HEK293T (cell line): Measurements from ENCODE around the gene ELF2.
"Not testable (repeated sequence)": the region's sequence is repeated elsewhere in the genome, so short reads cannot be mapped to it uniquely, and the experiment has no call there.

Experiments
- CTCF ChIA-PET: fragments of 350-600 bp; formaldehyde crosslinking; extraction: SDS; loops from one replicate; lab custom pipeline; 2021; ENCODE audit warnings: antibody characterized with exemption, inconsistent platforms; lab: Yijun Ruan, JAX
- POLR2A ChIA-PET: fragments of 350-600 bp; formaldehyde crosslinking; extraction: SDS; loops from one replicate; lab custom pipeline; 2020; ENCODE audit warnings: antibody characterized with exemption, inconsistent platforms; lab: Yijun Ruan, JAX
- DNase-seq: peaks from one replicate; pipeline ENCODE4 v3.0.0; 2012; ENCODE audit warnings: mixed read lengths; ENCODE audit errors: extremely low spot score
- ARNT ChIP-seq: fragments of 450-650 bp; IDR thresholded peaks from 2 replicates; pipeline ENCODE4 v1.6.1; 2017; ENCODE audit warnings: mild to moderate bottlenecking
- BHLHE40 ChIP-seq: fragments of 450-650 bp; IDR thresholded peaks from 2 replicates; pipeline ENCODE4 v1.6.1; 2016; ENCODE audit warnings: mild to moderate bottlenecking, moderate library complexity, borderline replicate concordance
- CTBP1 ChIP-seq: fragments of 450-650 bp; IDR thresholded peaks from 2 replicates; pipeline ENCODE4 v1.6.1; 2016; ENCODE audit warnings: borderline replicate concordance
- ELF4 ChIP-seq: fragments of 450-650 bp; IDR thresholded peaks from 2 replicates; pipeline ENCODE4 v1.6.1; 2017; ENCODE audit warnings: antibody characterized with exemption
- FOXA1 ChIP-seq: fragments of 450-650 bp; IDR thresholded peaks from 2 replicates; pipeline ENCODE4 v1.6.1; 2016; ENCODE audit warnings: mild to moderate bottlenecking
- FOXK2 ChIP-seq: fragments of 450-650 bp; IDR thresholded peaks from 2 replicates; pipeline ENCODE4 v1.6.1; 2016; ENCODE audit warnings: mild to moderate bottlenecking
- FOXM1 ChIP-seq: fragments of 450-650 bp; IDR thresholded peaks from 2 replicates; pipeline ENCODE4 v1.6.1; 2017; ENCODE audit warnings: mild to moderate bottlenecking, borderline replicate concordance
- HDGF ChIP-seq: fragments of 450-650 bp; IDR thresholded peaks from 2 replicates; pipeline ENCODE4 v1.6.1; 2017; ENCODE audit warnings: antibody characterized with exemption, borderline replicate concordance
- L3MBTL2 ChIP-seq: fragments of 450-650 bp; conservative IDR thresholded peaks from 2 replicates; pipeline ENCODE4 v1.6.1; 2016; ENCODE audit warnings: mild to moderate bottlenecking
- LEF1 ChIP-seq: fragments of 450-650 bp; IDR thresholded peaks from 2 replicates; pipeline ENCODE4 v1.6.1; 2017; ENCODE audit warnings: mild to moderate bottlenecking, borderline replicate concordance
- NFRKB ChIP-seq: fragments of 450-650 bp; IDR thresholded peaks from 2 replicates; pipeline ENCODE4 v1.6.1; 2016; ENCODE audit warnings: mild to moderate bottlenecking, moderate library complexity
- PKNOX1 ChIP-seq: fragments of 450-650 bp; IDR thresholded peaks from 2 replicates; pipeline ENCODE4 v1.6.1; 2016
- SP1 ChIP-seq: fragments of 450-650 bp; IDR thresholded peaks from 2 replicates; pipeline ENCODE4 v1.6.1; 2017
- SUZ12 ChIP-seq: fragments of 450-650 bp; IDR thresholded peaks from 2 replicates; pipeline ENCODE4 v1.6.1; 2016; ENCODE audit warnings: mild to moderate bottlenecking
- TARDBP ChIP-seq: fragments of 450-650 bp; IDR thresholded peaks from 2 replicates; pipeline ENCODE4 v1.6.1; 2016
- ZNF384 ChIP-seq: fragments of 450-650 bp; IDR thresholded peaks from 2 replicates; pipeline ENCODE4 v1.6.1; 2016

The ELF2 gene

GRCh38 chr4:139076016-139076744 is 100.8 kb downstream of the ELF2 start:
- no peak for TF ChIP-seq NFRKB
- no peak for TF ChIP-seq FOXK2
- no peak for TF ChIP-seq CTBP1
- TF ChIP-seq BHLHE40: no peak
- no peak for TF ChIP-seq L3MBTL2
- TF ChIP-seq LEF1: no peak
- TF ChIP-seq PKNOX1: no peak
- TF ChIP-seq ZNF384: no peak
- TF ChIP-seq TARDBP: no peak
- TF ChIP-seq ELF4: no peak
- no peak for TF ChIP-seq SUZ12
- TF ChIP-seq FOXA1: no peak
- no peak for TF ChIP-seq ARNT
- no peak for TF ChIP-seq SP1
- no peak for TF ChIP-seq FOXM1
- no peak for TF ChIP-seq HDGF
- CTCF ChIA-PET: interaction anchor here (1.8 kb wide), 1 partner anchor 46 kb away, joined by 7 read pairs; no protein-coding TSS in a partner anchor
- POLR2A ChIA-PET: interaction anchor here (1.5 kb wide), 1 partner anchor 224 kb away, joined by 3 read pairs; no protein-coding TSS in a partner anchor
- no peak for DNase-seq

DNA sequence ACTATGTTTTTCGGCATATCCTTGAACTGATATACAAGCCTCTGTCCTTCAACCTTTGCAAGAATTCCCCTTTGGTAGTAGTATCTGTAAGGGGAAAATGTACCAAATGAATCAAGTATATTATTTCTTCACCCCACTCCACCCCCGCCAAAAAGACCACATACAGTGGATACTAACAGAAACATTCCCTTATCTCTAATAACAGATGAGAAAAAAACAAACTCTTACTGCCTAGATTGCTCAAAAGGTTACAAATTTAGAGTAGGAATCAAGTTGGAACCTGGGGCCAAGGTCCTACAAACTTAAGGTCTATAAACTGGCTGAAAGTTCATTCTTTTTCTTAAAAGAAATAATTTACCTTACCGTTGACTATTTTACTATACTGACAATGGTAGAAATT is 116.4 kb downstream of the ELF2 start:
- TF ChIP-seq ARNT (no peak), LEF1 (no peak), FOXA1 (no peak), ELF4 (no peak), L3MBTL2 (no peak), PKNOX1 (no peak), NFRKB (no peak), SP1 (no peak), FOXM1 (no peak)
- POLR2A ChIA-PET: no interaction called here
- CTCF ChIA-PET: no interaction called here

DNA sequence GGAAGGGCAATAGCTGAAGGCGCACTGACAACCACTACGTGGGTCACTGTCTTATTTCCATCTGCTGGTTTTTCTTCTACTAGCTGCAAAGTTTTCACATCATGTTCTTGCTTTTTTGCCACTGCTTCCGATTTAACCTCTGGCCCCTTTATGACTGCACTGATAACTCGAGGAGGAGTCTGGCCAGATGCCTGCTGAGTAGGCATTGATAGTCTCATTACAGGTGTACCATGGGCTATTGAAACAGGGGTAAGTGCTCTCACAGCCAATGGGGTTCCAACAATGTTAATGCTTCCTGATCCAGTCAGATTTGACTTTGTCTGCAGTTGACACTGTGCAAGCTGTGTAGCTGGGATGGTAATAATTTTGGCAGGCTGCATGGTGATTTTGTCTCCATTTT is 118.0 kb downstream of the ELF2 start:
- DNase-seq, CTCF ChIA-PET: not testable (repeated sequence)
- POLR2A ChIA-PET: interaction anchor here (1.1 kb wide), 1 partner anchor 25 kb away, joined by 3 read pairs; no protein-coding TSS in a partner anchor

More for the DNA sequence above, 116.4 kb downstream of the ELF2 start:
- DNase-seq: no peak

GRCh38 chr4:139054791-139055505 is 122.1 kb downstream of the ELF2 start:
- DNase-seq: no peak
- POLR2A ChIA-PET: no interaction called here
- CTCF ChIA-PET: no interaction called here

DNA sequence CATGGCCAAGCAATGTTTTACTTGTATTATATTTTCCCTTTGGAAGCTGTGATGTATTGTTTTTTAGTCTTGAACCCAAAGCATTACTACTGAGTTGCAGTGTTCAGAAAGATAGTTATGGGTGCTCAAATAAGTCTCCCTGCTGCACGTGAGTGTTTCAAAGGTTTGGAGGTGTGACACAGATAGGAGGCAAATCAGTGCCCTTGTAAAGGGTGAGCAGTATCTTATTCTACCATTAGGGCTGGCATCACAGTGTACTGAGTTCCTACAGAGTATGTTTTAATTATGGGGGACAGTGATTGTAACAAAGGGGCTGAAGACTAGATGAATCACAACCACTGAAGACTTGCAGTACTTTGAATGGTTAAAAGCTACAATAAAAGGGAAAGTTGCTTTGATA is 123.1 kb downstream of the ELF2 start:
- DNase-seq: no peak
- TF ChIP-seq ARNT (no peak), SUZ12 (no peak), HDGF (no peak), SP1 (no peak), PKNOX1 (no peak), CTBP1 (no peak), FOXK2 (no peak), LEF1 (no peak), FOXM1 (no peak), TARDBP (no peak), L3MBTL2 (no peak), ELF4 (no peak), NFRKB (no peak), ZNF384 (no peak), FOXA1 (no peak), BHLHE40 (no peak)
- ChIA-PET CTCF (interaction anchor here (1.1 kb wide), 1 partner anchor 10 kb away, joined by 3 read pairs; no protein-coding TSS in a partner anchor), POLR2A (no interaction called here)

More at GRCh38 chr4:139054791-139055505, 122.1 kb downstream of the ELF2 start:
- TF ChIP-seq TARDBP (no peak), L3MBTL2 (no peak), FOXK2 (no peak), NFRKB (no peak), BHLHE40 (no peak), FOXA1 (no peak), ZNF384 (no peak), PKNOX1 (no peak), CTBP1 (no peak), ELF4 (no peak), HDGF (no peak), ARNT (no peak), LEF1 (no peak), FOXM1 (no peak), SUZ12 (no peak), SP1 (no peak)
